GM19452 (cell line): ENCODE measurements around the gene MTCL1.

Experiments used
- ATAC-seq: cut with Tn5 transposase; IDR thresholded peaks from one replicate; pipeline ENCODE4 v1.9.1; 2021; ENCODE audit not compliant: unreplicated experiment

Gene MTCL1

DNA sequence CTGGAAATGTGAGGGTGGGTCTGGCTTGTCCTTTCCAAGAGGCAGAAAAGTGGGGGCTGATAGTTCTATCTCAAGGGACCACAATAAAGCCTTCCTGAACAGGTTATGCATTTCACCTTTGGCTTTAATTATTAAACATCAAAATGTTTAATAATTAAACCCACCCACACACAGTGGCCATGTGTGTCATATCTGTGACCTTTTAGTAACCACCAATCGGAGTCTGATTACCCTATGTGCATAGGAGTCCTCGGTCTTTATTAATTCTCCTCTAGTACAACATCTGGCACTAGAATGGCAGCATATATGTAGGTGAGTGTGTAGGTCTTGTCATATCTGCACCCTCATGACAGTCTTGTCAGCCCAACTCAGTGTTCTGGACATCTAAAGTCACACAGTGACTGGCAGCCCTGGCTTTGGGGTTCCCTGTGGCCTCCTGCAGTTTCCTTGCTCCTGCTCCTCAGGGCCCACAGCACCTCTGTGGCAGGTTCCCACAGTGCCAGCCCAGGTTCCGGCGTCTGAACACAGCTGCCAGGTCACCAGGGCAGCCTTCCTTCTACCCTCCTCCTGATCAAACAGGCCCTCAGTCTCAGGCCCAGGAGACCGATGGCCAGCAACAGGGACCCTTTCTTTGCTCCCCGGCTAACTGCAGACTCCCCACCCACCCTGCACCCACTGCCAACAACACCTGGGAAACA lies 100.9 kb downstream of the MTCL1 start:
- ATAC-seq = no peak

DNA sequence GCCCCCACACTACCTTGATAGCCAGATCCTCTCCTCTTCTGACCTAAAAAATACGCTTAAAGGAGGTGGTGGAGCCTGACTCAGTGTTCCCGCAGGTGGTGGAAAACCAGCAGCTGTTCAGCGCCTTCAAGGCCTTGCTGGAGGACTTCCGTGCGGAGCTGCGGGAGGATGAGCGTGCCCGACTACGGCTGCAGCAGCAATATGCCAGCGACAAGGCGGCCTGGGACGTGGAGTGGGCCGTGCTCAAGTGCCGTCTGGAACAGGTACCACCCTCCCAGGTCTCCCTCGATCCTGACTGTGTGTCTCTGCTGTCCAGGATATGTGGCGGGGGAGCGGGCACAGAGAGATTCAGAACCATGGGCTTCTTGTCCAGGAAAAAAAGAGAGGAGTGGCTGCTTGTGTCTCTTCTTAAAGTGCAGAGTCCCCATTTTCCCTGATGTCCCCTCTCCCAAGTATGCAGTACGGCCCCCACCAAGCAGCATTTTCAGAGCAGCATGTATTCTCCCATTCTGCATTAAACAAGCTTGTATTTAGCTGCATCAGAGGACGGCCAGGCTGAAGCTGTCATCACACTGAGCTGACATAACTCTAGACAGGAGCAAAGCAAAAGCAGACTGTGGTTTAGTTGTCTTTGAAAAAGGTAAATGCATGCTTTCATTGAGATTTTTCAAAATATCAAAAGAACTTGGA lies 101.6 kb downstream of the MTCL1 start:
- ATAC-seq = no peak

DNA sequence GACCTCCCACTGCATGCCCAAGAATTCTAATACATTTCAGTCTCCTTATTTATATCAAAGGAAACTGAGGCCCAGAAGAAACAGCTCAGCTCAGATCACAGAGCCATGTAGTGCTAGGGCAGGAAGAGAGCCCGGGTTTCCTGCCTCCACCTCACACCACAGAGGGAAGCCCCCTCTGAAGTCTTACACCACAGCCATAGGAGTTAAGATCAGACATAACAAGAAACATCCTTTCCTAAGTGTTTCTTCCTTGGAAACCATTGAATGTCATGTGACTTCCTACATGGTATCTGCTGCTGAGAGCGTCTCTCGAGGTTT lies 102.1 kb downstream of the MTCL1 start:
- no peak for ATAC-seq

DNA sequence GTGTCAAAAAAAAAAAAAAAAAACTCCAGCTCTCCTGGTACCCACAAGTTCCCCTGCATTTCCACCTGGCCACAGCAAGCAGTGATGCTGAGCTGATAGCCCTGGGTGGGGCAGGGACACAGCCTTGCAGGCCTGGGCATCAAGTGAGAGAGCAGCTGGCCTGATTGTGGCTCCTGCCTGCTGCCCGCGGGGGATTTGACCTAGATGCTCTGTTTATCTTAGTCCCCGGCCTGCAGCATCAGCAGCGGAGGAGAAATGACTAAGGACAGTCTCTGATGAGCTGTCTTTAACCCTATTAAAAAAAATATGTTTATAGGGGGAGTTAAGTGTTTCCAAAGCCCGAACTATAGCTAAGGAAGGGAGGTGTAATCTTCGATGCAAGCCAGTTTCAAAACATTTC lies 102.6 kb downstream of the MTCL1 start:
- no peak for ATAC-seq

DNA sequence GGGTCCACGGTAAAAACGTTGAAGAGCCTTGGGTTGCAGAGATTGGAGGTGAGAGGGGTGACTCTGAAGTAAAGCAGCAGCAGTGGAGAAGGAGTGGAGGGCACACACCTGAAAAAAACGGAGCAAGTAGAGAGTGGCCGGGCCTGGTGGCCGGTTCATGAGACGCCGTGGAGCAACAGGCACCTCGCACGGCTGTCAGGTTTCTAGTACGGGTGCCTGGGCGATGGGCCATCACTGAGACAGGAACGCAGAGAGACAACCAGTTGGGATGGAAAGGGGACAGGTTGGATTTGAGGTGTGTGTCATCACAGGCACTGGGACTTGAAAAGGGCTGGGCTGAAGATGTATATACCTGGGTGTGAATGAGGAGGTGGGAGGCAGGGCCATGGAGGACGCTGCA lies 104.2 kb downstream of the MTCL1 start:
- ATAC-seq = no peak

DNA sequence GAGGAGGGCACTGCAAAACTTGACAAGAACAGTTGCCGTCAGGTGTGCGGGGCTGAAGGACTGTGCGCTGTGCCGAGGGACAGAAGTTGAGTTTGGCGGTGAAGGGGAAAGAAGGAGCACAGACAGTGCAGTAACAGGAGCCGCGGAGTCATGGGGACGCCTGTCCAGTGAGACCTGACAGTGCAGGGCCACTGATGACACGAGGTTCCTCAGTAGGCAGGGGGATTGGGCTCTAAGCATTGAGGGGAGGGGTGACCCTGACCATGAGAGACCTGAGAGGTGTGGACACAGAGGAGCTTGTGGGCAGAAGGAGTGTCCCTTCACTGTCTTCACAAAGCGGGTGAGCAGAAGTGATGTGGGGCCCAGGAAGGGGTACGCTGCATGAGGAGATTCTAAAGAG lies 104.8 kb downstream of the MTCL1 start:
- no peak for ATAC-seq

DNA sequence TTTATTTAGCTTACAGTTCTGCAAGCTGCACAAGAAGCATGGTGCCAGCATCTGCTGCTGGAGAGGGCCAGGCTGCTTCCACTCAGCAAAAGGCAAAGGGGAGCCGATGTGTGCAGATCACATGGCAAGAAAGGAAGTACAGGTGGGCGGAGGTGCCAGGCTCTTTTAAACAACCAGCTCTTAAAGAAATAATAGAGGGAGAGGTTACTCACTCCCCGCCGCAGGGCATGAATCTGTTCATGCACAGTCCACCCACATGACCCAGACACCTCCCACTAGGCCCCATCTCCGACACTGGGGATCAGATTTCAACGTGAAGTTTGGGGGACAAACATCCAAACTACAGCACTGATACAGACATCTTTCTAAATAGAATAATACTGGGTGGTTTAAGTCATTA lies 105.8 kb downstream of the MTCL1 start:
- ATAC-seq = no peak

DNA sequence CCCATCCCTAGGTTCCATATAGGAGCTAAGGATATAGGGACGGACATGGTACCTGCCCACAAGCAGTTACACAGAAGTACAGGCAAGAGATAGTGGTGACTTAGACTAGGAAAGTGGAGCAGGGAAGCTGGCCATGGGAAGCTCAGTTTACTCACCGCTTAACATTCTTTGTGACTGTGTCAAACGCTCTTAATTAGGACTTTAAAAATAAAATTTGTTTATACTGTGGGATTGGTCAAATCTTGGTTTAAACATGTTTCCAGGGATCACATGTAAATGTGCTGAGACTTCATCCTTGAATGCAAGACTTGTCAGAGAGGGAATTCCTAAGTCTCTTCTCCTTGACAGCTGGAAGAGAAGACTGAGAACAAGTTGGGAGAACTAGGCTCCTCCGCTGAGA lies 107.3 kb downstream of the MTCL1 start:
- no peak for ATAC-seq

DNA sequence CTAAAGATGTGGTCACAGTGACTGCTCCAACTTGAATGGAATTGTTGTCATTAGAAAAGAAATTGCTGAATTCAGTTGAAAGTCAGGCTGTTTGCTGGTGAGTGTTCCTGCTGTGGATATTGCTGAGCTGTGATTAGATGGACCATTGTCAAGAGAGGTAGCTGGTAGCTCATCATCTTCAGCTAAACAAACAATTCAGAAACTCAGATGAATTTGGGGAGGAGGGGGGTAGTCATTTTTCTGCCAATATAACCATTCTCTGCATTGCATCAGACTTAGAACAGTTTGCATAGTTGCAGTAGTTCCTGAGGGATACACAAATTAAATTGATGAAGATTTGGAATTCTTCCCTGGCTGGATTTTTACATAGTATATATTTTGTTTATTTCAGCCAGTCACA lies 108.3 kb downstream of the MTCL1 start:
- no peak for ATAC-seq

DNA sequence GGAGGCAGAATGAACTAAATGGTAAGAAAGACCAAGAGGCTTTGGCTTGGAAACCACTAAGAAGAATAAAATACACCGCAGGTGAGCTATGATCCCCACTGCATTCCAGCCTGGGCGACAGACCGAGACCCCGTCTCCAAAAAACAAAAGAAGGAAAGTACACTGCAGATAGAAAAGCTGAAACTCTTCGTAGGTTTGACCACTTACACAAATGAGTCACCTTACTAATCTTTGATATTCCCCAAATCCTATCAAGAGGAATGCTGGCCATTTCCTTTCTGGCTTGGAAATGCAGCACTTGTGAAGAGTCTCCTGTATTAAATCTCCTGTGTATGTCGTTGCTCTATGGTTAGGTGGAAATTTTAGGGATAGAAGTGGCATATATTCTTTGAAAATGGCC lies 108.8 kb downstream of the MTCL1 start:
- no peak for ATAC-seq

DNA sequence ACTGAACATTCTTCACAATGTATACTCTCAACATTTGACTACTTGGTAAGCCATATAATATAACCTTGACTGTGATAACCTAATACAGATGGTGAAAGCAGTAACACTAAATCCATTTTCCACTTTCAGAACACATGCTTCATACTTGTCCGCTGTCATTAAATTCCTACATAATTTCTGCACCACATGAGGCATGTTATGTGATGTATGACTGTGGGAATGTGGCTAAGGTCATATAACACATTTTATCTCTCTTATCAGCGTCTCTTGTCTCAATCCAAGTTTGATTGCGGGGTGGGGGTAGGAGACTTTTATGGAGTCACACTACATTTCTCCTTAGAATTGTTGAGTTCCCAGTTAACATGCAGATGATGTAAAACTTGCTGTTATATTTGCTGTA lies 110.9 kb downstream of the MTCL1 start:
- no peak for ATAC-seq

DNA sequence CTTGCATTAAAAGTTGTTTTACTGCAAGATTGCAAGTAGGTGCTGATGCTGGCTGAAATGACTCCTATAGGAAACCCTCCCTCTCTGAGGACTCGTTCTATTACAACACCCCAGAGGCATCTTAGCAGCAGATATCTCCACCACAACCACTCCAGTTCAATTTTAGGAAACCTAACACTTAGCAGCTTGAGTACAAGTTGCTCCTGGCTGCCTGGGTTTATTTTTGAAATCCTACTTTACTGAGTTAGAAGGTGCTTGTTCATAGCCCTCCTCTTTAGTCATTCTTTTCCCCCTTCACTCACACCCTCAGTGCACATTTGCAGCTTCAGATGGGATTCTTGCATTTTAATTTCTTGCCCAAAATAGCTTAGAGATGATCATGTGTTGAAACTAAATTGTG lies 111.5 kb downstream of the MTCL1 start:
- ATAC-seq = no peak

DNA sequence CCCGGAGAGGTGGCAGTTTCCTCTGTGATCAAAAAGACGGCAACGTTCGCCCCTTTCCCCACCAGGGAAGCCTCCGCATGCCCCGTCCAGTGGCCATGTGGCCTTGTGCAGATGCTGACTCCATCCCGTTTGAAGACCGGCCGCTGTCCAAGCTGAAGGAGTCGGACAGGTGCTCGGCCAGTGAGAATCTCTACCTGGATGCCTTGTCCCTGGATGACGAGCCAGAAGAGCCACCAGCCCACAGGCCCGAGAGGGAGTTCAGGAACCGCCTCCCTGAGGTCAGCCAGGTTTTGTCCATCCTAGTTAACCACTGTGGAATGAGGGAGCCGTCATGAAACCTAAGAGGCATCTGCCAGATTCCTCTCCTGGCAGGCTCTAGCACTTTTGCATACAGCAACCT lies 113.6 kb downstream of the MTCL1 start:
- ATAC-seq = no peak

DNA sequence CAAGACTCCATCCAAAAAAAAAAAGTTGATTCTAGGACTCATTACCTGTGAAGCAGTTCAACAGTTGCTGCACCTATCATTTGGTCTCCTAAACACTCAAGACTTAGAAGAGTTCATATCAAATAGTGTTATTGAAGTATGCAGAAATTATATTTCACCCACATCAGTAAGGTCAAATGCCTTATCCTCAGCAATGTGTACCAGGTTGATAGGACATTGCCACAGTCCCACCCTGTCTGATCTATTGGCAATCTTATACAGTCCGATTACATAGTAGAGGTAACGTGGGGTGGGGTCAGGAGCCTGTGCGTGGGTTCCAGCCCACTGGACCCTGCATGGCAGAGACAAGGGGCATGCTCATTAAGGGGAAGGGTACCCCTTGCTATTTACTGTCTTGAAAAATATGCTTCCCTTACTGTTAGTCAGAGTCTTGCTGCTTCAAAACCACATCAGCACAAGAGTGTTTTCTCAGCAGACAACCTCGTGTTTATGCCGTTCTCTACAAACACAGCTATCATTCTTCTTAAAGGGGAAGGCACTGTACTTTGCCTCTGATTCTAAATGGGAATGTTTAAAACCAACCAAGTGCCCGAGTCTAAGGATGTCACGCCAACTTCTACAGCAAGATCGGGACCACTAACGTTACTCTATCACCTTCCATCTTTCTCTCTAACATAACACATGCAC lies 115.2 kb downstream of the MTCL1 start:
- no peak for ATAC-seq

DNA sequence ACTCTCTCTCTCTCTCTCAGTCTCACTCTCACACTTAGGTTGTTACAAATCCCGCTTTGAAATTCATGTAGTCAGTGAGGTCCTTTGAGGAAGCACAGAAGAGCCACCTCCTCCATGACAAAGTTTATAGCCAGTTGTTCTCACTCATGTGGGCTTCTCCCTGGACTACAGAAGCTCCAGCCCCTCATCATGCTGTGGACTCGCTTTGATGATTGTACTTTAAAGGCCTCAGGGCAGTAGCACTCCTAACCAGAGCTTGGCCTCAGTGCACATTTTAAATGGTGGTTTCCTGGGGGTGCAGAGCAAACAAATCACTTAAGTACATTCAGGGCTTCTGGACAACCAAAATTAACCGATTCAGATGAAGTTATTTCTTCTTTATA lies 115.7 kb downstream of the MTCL1 start:
- ATAC-seq = no peak

DNA sequence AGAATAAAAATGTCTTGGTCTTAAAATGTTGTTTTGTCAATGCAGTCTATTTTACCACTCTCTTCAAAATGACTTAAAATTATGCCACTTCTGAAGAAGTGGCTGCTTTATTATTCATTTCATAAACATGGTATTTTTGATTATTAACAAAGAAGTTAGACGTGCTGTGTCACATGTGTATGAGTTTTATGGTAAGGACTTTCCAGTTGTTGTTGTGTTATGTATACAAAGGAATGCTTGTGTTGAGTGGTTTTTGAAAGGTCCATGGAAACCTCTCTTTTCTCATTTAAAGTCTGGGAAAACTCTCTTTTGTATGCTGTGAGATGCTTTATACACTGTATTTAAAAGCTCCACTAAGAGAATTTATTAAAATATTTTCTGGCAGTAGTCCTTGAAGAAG lies 116.2 kb downstream of the MTCL1 start:
- ATAC-seq = no peak

DNA sequence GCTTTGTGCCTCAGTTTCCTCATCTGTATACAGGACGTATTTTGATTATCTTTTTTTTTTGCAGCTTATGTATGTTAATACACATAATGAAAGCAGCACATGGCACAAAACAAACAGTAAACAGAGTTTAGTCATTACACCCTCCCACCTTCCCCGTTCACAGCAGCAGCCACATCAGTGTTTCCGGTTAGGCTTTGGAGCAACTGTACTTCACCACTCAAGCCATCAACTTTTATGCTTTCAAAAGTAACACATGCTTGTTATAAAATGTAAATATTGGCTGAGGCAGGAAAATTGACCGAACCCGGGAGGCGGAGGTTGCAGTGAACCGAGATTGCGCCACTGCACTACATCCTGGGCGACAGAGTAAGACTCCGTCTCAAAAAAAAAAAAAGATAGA lies 117.3 kb downstream of the MTCL1 start:
- no peak for ATAC-seq

DNA sequence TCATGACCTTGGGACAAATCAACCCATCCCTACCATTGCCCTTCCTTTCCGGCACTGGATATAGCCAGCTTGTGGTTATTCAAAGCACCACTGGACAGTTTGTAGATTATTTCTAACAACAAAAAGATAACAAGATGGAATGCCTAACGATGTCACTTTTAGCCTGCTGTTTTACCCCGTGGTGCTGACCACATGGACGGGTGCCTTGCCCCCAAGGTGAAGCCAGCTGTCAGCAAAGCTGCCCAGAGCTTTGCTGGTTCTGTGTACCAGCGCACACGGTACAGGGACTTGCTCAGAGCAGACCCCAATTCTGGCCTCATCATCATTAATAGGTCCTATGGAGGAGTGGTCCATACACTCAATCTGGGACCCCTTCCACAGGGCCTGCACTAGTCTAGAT lies 118.2 kb downstream of the MTCL1 start:
- no peak for ATAC-seq

DNA sequence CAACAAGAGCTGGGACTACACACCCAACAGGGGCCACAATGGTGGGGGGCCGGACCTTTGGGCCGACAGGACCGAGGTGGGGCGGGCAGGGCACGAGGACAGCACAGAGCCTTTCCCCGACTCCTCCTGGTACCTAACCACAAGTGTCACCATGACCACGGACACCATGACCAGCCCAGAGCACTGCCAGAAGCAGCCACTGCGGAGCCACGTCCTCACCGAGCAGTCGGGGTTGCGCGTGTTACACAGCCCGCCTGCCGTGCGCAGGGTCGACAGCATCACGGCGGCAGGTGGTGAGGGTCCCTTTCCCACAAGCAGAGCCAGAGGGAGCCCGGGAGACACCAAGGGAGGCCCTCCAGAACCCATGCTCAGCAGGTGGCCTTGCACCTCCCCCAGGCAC lies 119.5 kb downstream of the MTCL1 start:
- no peak for ATAC-seq

DNA sequence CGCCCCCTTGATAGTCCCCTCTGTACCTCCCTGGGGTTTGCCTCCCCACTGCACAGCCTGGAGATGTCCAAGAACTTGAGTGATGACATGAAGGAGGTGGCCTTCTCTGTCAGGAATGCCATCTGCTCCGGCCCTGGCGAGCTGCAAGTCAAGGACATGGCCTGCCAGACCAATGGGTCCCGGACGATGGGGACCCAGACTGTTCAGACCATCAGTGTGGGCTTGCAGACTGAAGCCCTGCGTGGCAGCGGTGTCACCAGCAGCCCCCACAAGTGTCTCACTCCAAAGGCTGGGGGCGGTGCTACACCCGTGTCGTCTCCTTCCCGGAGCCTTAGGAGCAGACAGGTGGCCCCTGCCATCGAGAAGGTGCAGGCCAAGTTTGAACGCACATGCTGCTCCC lies 119.9 kb downstream of the MTCL1 start:
- ATAC-seq = no peak

DNA sequence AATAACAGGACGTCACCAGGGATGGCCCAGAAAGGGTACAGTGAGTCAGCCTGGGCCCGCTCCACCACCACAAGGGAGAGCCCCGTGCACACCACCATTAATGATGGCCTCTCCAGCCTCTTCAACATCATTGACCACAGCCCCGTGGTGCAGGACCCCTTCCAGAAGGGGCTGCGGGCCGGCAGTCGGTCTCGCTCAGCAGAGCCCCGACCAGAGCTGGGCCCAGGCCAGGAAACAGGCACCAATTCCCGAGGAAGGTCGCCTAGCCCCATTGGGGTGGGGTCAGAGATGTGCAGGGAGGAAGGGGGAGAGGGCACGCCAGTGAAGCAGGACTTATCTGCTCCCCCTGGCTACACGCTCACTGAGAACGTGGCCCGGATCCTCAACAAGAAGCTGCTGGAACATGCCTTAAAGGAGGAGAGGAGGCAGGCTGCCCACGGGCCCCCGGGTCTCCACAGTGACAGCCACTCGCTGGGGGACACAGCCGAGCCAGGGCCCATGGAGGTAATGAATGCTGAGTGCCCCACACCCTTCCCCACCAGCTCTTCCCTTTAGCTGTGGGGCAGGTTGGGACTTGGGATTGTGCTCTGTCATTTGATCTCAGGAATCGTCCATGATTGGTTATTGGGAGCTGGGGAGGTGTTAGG lies 120.5 kb downstream of the MTCL1 start:
- no peak for ATAC-seq

DNA sequence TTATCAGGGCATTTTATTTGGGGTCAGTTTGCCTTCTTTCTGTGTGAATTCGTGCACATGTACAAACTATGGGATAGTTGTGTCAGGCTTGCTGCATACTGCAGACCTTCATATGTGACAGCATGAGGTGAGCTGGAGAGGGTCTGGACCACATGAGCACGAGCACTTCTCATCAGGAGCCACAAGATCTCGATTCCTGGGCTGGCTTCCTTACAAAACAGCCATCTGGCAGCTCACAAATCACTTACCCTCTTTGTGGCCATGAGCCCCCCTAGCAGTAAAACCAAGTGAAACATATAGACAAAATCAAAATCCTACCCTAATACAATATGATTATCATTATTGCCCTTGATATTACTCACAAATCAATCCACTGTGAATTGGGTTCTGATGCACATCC lies 121.2 kb downstream of the MTCL1 start:
- ATAC-seq = no peak
